GM23338 (cell line): ENCODE measurements around the gene ZNRF2. TPM values are rescaled to one million over a fixed set of nuclear protein-coding genes. Genes with fewer than 3 reads are reported as not detected.

Experiments
- ATAC-seq: fragments of 200-7000 bp; cut with Tn5 transposase; 3 replicates; pipeline ENCODE4 v1.9.1; 2020
- DNase-seq: peaks from one replicate; pipeline ENCODE4 v3.0.0-alpha.2; 2015; ENCODE audit warnings: low spot score
- H2AFZ ChIP-seq: fragments of 200-600 bp; sonication (generic); 2 replicates; pipeline ENCODE4 v1.8.0; 2016; ENCODE audit warnings: antibody characterized with exemption, mild to moderate bottlenecking, moderate library complexity
- H3F3A ChIP-seq: fragments of 200-600 bp; sonication (generic); replicated peaks from 2 replicates; pipeline ENCODE4 v1.8.0; 2017; ENCODE audit warnings: antibody characterized with exemption, mixed run types, low read depth
- H3K27ac ChIP-seq: fragments of 200-600 bp; sonication (generic); 2 replicates; pipeline ENCODE4 v1.6.1; 2016; ENCODE audit warnings: low read depth
- H3K27me3 ChIP-seq: fragments of 200-600 bp; sonication (generic); 2 replicates; pipeline ENCODE4 v1.8.0; 2016; ENCODE audit warnings: mild to moderate bottlenecking, mixed run types, moderate library complexity; ENCODE audit not compliant: insufficient read depth
- H3K36me3 ChIP-seq: fragments of 200-600 bp; sonication (generic); 2 replicates; pipeline ENCODE4 v1.8.0; 2016; ENCODE audit warnings: mild to moderate bottlenecking; ENCODE audit not compliant: insufficient read depth
- H3K4me1 ChIP-seq: fragments of 200-600 bp; sonication (generic); 2 replicates; pipeline ENCODE4 v1.8.0; 2016; ENCODE audit warnings: mild to moderate bottlenecking, moderate library complexity; ENCODE audit not compliant: insufficient read depth
- H3K4me2 ChIP-seq: fragments of 200-600 bp; sonication (generic); 2 replicates; pipeline ENCODE4 v1.7.1; 2017; ENCODE audit warnings: mixed run types
- H3K4me3 ChIP-seq: fragments of 200-600 bp; sonication (generic); 2 replicates; pipeline ENCODE4 v1.6.1; 2016; ENCODE audit warnings: mixed run types
- H3K79me2 ChIP-seq: fragments of 200-600 bp; sonication (generic); replicated peaks from 2 replicates; pipeline ENCODE4 v1.8.0; 2017; ENCODE audit warnings: mild to moderate bottlenecking; ENCODE audit not compliant: insufficient read depth
- H3K9me2 ChIP-seq: fragments of 200-600 bp; sonication (generic); 2 replicates; pipeline ENCODE4 v1.8.0; 2017; ENCODE audit not compliant: insufficient read depth
- H4K20me1 ChIP-seq: fragments of 200-600 bp; sonication (generic); replicated peaks from 2 replicates; pipeline ENCODE4 v1.8.0; 2017; ENCODE audit warnings: mild to moderate bottlenecking; ENCODE audit not compliant: insufficient read depth
- H3K27ac Mint-ChIP-seq: 2 replicates; pipeline ENCODE4 v1.8.0; 2020; ENCODE audit warnings: inconsistent platforms, mild to moderate bottlenecking, moderate library complexity, mixed read lengths
- H3K27me3 Mint-ChIP-seq: 3 replicates; pipeline ENCODE4 v1.8.0; 2022; ENCODE audit warnings: low read depth, mild to moderate bottlenecking, moderate library complexity, mixed read lengths, inconsistent platforms; ENCODE audit not compliant: insufficient read depth, poor library complexity
- H3K36me3 Mint-ChIP-seq: 3 replicates; pipeline ENCODE4 v1.8.0; 2021; ENCODE audit warnings: low read depth, mild to moderate bottlenecking, inconsistent platforms, moderate library complexity, mixed read lengths
- H3K4me1 Mint-ChIP-seq: 3 replicates; pipeline ENCODE4 v1.8.0; 2020; ENCODE audit warnings: mild to moderate bottlenecking, inconsistent platforms, mixed read lengths
- H3K4me3 Mint-ChIP-seq: 3 replicates; pipeline ENCODE4 v1.8.0; 2021; ENCODE audit warnings: moderate library complexity, mild to moderate bottlenecking, inconsistent platforms, mixed read lengths
- H3K9me3 Mint-ChIP-seq: 3 replicates; pipeline ENCODE4 v1.8.0; 2020; ENCODE audit warnings: moderate library complexity, mild to moderate bottlenecking, inconsistent platforms, mixed read lengths
- CREB1 ChIP-seq: fragments of 250-450 bp; sonication (Bioruptor Pico); IDR thresholded peaks from 2 replicates; pipeline ENCODE4 v1.5.0; 2020; ENCODE audit warnings: low read depth, mild to moderate bottlenecking, moderate library complexity
- CTCF ChIP-seq, 2 experiments: fragments of 200-600 bp in 1 of 2; sonication (generic) in 1 of 2; conservative IDR thresholded peaks; 2 replicates each; pipeline versions ENCODE4 v1.5.1 to v1.6.1; 2016 to 2017; ENCODE audit warnings: antibody characterized with exemption in 2 of 2, low read depth in 2 of 2, mild to moderate bottlenecking in 2 of 2, moderate library complexity in 1 of 2
- EZH2 ChIP-seq: fragments of 200-600 bp; sonication (generic); IDR thresholded peaks from one replicate; pipeline ENCODE4 v1.8.0; 2017; ENCODE audit warnings: antibody characterized with exemption, mild to moderate bottlenecking, low read depth; ENCODE audit not compliant: unreplicated experiment
- JUNB ChIP-seq: IDR thresholded peaks from one replicate; pipeline ENCODE4 v1.6.1; 2016; ENCODE audit warnings: antibody characterized with exemption; ENCODE audit not compliant: unreplicated experiment
- POLR2AphosphoS5 ChIP-seq: IDR thresholded peaks from 2 replicates; pipeline ENCODE4 v1.6.1; 2016; ENCODE audit warnings: antibody characterized with exemption, low read depth
- REST ChIP-seq: IDR thresholded peaks from one replicate; pipeline ENCODE4 v1.6.1; 2018; ENCODE audit warnings: antibody characterized with exemption; ENCODE audit not compliant: unreplicated experiment
- STAT1 ChIP-seq: IDR thresholded peaks from one replicate; pipeline ENCODE4 v1.6.1; 2016; ENCODE audit warnings: antibody characterized with exemption; ENCODE audit not compliant: unreplicated experiment
- ZNF114 ChIP-seq: fragments of 250-450 bp; sonication (Bioruptor Pico); IDR thresholded peaks from 2 replicates; pipeline ENCODE4 v1.5.0; 2020; ENCODE audit warnings: mild to moderate bottlenecking, moderate library complexity
- ZNF331 ChIP-seq: fragments of 250-450 bp; sonication (Bioruptor Pico); IDR thresholded peaks from 2 replicates; pipeline ENCODE4 v1.5.0; 2020; ENCODE audit warnings: low read depth, mild to moderate bottlenecking, moderate library complexity
- ZNF462 ChIP-seq: fragments of 250-450 bp; sonication (Bioruptor Pico); IDR thresholded peaks from 2 replicates; pipeline ENCODE4 v1.5.0; 2020; ENCODE audit warnings: mild to moderate bottlenecking, moderate library complexity
- polyA plus RNA-seq: library from polyadenylated mRNA; unstranded; fragments of >200 nt; fragmentation: Nextera tagmentation; extraction: Ambion mirVana; gene quantifications from 2 replicates; pipeline ENCODE4 v1.2.1, GENCODE V29; 2016
- total RNA-seq: library from RNA; depleted of rRNA; stranded (reverse); fragments of >200 nt; shearing (Covaris generic); gene quantifications from 2 replicates; pipeline ENCODE4 v1.2.3, GENCODE V29; 2014

The ZNRF2 gene
- total and polyA plus RNA-seq, 2 experiments from 2014 or later, result 6.0 to 34.7 TPM

DNA sequence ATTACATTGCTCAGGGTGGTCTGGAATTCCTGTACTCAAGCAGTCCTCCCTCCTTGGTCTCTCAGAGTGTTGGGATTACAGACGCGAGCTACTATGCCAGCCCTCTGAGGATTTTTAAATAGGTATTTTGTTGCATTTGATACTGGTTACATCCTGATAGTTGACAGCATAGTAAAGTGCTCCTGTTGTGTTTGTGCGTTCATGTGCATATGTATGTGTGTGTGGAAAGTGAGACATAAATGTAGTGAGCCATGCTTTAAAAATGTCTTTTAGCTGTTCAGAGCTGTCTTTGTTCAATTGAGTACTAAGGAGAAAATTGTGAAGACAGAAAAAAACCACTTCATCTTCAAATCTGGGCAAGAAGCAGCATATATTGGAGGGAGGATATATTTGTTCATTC lies 27.8 kb downstream of the ZNRF2 start:
- H2AFZ ChIP-seq, result no peak overlapping the region
- Mint-ChIP-seq H3K4me3 (no peak overlapping the region), H3K27me3 (no peaks in the 10 kb centered on the region), H3K9me3 (no peaks in the 10 kb centered on the region), H3K4me1 (peaks cover 56% of the 10 kb centered on the region), H3K36me3 (no peaks in the 10 kb centered on the region), H3K27ac (peak overlapping the region; percentile 37; the same call in 1 of the 2 replicates)
- peak; percentile 41 for ATAC-seq
- TF ChIP-seq JUNB, result no peak
- no peak for TF ChIP-seq ZNF331 (CRISPR knock-in tag)
- H3K9me2 ChIP-seq, result no peaks in the 10 kb centered on the region
- DNase-seq, result no peak
- H3K4me3 ChIP-seq, result no peak overlapping the region
- H4K20me1 ChIP-seq, result no peaks in the 10 kb centered on the region
- H3K27me3 ChIP-seq, result no peaks in the 10 kb centered on the region
- H3K27ac ChIP-seq, result no peak overlapping the region
- H3F3A ChIP-seq, result no peaks in the 10 kb centered on the region
- H3K36me3 ChIP-seq, result no peaks in the 10 kb centered on the region
- no peak overlapping the region for H3K4me2 ChIP-seq
- peaks cover 97% of the 10 kb centered on the region for H3K79me2 ChIP-seq
- H3K4me1 ChIP-seq, result peaks cover 47% of the 10 kb centered on the region

GRCh38 chr7:30313348-30313747 lies 29.0 kb downstream of the ZNRF2 start:
- Histone ChIP-seq H3F3A (no peaks in the 10 kb centered on the region), H3K36me3 (no peaks in the 10 kb centered on the region), H3K4me2 (0 out of 2 replicates have a peak overlapping the region, but pooled peaks have one; percentile 15), H3K27me3 (no peaks in the 10 kb centered on the region), H4K20me1 (no peaks in the 10 kb centered on the region), H3K4me1 (peaks cover 43% of the 10 kb centered on the region), H3K27ac (peak overlapping the region; percentile 23; the same call in 1 of the 2 replicates), H3K9me2 (no peaks in the 10 kb centered on the region), H3K4me3 (no peak overlapping the region), H2AFZ (no peak overlapping the region), H3K79me2 (peaks cover 97% of the 10 kb centered on the region)
- Mint-ChIP-seq H3K27ac (no peak overlapping the region), H3K9me3 (no peaks in the 10 kb centered on the region), H3K27me3 (no peaks in the 10 kb centered on the region), H3K4me1 (peaks cover 59% of the 10 kb centered on the region), H3K36me3 (no peaks in the 10 kb centered on the region), H3K4me3 (no peak overlapping the region)
- ATAC-seq, result no peak
- TF ChIP-seq EZH2, result no peak
- TF ChIP-seq ZNF114 (CRISPR knock-in tag), result no peak
- TF ChIP-seq POLR2AphosphoS5, result no peak
- TF ChIP-seq CREB1 (CRISPR knock-in tag), result no peak
- TF ChIP-seq STAT1, result no peak
- TF ChIP-seq REST, result no peak
- no peak for TF ChIP-seq JUNB
- no peak for TF ChIP-seq CTCF (conservative IDR thresholded peaks at IDR 0.05; ENCODE audit: low read depth in 2 of 2)
- TF ChIP-seq ZNF462 (CRISPR knock-in tag), result no peak
- no peak for DNase-seq
